Measurements from ENCODE around the gene RTP3.

RTP3 gene

DNA sequence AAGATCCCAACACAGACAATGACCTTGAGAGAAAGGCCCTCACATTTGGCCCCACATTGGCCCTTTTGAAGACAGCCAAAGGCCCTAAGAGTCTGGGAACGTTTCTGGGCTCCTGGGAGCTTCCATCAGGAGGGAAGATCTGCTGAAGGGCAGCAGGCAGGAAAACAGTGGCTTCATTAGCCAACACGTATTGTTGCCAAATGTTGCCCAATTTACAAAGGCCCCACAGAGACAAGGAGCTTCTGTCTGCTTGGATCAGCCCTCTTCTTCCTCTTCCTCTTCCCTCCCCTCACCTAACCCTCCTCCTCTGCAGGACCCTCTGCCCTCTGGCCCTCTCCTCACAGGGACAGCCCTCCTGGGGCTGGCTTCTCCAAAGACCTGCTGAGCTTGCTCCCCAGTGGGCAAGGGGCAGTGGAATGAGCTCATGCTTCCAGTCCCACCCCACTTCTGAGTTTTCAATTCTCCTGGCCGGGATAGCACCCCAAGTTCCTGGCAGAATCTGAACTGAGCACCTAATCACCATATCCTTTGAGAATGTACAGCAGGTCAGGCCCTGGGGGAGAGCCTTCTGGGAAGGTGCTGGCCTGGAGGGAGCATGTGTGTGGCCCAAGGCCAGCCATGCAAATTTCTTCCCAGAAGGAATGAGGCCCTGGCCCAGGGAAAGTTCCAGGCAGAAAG lies 28.0 kb upstream of the RTP3 start:
- DNase-seq = no peak

DNA sequence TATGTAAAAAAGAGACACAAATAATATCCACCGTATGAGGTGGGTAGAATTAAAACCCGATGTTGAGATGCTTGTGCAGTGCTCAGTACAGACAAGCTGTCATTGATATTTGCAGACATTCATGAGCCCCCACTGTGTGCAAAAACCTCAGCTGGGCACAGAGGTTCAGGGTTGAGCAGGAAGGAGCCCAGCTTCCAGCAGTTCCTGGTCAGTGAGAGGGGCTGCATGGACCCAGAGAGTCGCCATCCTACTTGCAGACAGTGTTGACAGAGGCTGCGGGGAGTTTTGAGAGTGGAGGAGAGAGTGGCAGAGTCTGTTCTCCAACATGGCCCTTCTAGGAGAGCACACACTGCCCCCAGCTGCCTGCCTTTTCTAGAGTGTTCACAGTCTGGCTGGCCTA lies 26.9 kb upstream of the RTP3 start:
- DNase-seq = no peak

DNA sequence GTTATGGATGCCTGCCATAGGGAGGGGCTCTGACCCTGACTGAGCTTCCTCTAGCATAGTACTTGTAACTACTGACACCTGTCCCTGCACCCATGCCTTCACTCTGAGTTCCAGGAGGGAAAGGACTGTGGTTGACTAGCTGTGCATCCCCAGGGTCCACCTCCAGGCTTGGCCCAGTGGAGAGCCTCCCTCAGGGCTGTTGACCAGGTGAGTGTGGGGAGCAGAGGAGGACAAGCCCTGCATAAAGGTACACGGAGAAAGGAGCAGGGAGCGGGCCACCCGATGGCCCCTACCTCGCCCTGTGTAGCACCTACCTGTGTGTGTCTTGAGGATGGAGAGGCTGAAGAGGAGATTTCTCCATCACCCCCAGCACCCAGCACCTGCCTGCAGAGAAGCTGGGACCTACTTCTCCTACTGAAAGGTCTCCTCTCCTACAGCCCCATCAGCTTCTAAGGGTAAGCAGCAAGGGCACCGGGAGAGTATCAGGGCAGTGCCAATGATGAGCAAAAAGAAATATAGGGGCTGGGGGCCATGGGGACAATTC lies 26.3 kb upstream of the RTP3 start:
- no peak for DNase-seq

GRCh38 chr3:46472736-46473135 lies 25.0 kb upstream of the RTP3 start:
- no peak for DNase-seq

- DNase-seq = no peak
Observed at GRCh38 chr3:46477145-46477544, 20.6 kb upstream of the RTP3 start.

GRCh38 chr3:46477756-46478155 lies 20.0 kb upstream of the RTP3 start:
- DNase-seq = no peak

DNA sequence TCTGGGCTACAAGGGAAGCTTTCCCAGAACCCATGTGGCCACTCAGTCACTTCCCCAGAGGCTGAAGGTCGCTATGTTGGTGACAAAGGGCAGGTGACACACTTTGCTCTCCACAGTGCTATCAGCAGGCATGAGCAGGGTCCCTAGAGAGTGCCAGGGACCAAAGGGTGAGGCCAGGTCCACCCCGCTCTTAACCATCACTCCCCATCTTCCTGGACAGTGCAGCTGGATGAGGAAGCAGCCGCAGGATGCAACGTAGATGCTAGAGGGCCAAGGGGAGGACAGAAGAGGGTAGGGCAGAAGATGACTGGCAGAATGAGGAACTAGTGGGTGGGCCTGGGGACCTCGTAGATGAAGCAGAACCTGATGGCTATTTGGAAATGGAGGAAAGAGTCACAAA lies 19.4 kb upstream of the RTP3 start:
- no peak for DNase-seq

GRCh38 chr3:46479021-46479420 lies 18.8 kb upstream of the RTP3 start:
- no peak for DNase-seq

- no peak for DNase-seq
Observed at GRCh38 chr3:46479696-46480095, 18.1 kb upstream of the RTP3 start.

- no peak for DNase-seq
Observed at GRCh38 chr3:46480491-46481195, 17.1 kb upstream of the RTP3 start.

DNA sequence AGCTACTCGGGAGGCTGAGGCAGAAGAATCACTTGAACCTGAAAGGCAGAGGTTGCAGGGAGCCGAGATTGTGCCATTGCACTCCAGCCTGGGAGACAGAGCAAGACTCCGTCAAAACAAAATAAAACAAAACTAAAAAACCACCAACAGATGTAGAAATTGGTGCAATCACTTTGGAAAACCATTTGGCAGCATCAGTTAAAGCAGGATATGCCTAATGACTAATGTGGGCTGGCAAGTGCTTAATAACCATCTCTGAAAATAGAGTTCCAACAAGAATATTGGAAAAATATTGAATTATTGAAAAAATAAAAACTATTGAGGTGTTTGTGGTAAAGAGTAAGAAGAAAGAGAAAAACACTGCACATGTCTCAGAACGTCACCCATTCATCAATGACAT lies 16.1 kb upstream of the RTP3 start:
- DNase-seq = no peak

DNA sequence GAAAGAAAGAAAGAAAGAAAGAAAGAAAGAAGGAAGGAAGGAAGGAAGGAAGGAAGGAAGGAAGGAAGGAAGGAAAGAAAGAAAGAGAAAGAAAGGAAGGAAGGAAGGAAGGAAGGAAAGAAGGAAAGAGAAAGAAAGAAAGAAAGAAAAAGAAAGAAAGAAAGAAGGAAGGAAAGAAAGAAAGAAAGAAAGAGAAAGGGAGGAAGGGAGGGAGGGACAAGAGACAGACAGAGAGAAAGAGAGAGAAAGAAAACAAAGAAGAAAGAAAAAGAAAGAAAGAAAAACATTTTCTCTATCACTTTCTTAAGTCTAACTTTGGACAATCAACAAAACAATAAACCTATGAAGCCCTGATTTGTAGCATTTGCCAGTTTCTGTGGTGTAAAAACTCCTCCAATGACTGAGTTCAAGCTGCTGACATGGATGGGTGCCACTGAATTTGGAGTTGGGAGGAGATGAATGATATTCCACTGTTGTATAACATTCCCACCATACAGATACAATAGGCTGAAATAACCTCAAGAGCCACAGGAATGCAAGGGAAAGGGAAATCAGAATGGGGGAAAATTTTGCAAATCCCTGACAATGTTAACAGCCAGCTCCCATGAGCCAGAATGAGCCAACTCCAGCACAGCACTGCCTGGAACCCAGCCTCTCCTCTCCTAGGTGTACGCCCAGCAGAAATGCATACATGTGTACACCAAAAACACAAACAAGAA lies 15.0 kb upstream of the RTP3 start:
- DNase-seq = no peak

DNA sequence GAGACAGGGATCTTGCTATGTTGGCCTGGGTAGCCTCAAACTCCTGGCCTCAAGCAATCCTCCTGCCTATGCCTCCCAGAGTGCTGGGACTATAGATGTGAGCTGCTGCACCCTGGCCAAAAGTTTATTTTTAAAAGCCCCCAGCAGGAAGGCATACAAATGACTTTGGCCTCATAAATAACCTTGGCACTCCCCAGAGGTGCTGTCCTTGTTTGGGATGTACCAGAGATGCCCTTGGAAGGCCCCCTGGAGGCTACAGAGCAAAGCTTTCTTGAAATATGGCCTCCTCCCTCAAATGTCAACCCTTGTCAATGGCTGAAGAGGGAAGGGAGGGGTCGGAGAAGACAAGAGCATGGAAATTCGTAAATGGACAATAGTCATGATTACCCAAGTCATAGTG lies 14.0 kb upstream of the RTP3 start:
- no peak for DNase-seq

GRCh38 chr3:46484388-46484787 lies 13.4 kb upstream of the RTP3 start:
- no peak for DNase-seq

DNA sequence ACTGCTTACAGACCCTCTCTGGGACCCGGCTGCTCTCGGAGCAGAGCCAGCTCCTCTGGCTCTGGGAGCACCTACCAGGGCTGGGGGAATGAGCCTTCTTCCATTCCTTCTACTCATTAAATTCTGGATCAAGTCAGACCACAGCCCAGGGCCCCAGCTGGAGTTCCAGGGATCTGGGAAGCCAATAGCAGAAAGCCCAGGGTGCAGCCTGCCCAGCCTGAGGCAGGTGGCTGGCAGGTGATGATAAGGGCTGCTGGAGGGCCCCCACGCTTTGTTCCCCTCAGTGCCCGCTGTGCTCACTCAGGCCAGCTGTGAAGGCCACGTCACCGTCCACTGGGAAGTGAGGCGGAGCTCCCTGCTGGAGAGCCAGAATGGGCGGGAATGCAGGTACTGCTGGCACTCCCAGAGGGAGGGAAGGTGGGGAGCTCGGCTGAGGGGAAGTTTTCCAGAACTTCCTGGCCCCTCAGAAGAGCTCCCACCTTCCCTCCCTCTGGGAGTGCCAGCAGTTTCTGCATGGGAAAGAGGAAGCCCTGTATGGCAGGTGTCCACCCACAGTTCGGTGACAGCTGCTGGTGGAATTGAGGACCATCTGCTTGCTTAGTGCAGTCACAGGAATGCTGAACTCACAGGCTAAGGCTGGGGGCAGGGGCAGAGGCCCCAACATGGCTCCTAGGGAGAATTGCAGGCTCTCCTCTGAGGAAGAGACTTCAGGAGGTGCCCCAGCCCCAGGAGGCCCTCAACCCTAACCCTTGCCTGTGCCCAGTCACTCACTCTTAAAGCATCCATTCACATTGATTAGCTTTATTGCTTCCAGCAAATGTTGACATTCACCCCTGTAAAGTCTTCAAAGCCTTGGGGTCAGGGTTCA lies 12.6 kb upstream of the RTP3 start:
- no peak for DNase-seq

DNA sequence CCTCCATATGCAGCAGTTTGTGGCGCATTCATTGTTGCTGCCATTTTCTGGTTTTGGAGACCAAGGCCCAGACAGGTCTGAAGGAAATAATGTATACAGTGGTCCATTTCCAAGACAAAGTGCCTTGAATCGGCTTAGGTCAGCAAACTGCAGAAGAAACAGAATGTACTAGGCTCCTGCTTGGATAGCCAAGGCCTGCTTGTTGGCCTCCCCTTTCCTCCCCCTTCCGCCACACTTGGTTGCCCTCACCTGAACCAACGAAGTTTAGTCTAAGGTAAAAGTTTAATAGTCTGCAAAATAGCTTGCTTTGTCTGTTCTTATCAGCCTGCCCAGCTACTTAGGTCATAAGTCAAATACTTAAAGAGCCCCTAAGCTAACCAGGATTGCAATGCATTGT lies 12.0 kb upstream of the RTP3 start:
- DNase-seq = no peak

- DNase-seq = peak; percentile 93
Observed at GRCh38 chr3:46488735-46489361, 8.9 kb upstream of the RTP3 start.

- no peak for DNase-seq
Observed at GRCh38 chr3:46489381-46489780, 8.4 kb upstream of the RTP3 start.

GRCh38 chr3:46489875-46490274 lies 7.9 kb upstream of the RTP3 start:
- DNase-seq = no peak

- no peak for DNase-seq
Observed at GRCh38 chr3:46490338-46491084, 7.3 kb upstream of the RTP3 start.

All from activated T-cell treated with anti-CD3 and anti-CD28 coated beads, Interleukin-2, amount 50 U/mL, for 1 hour (primary cell).